ENCODE measurements around the gene GPRIN2. TPM values are rescaled to one million over a fixed set of nuclear protein-coding genes. Genes with fewer than 3 reads are reported as not detected.
A peak's percentile ranks its signal among the peaks of the same experiment; 100 is the strongest.
"Not testable (repeated sequence)": the region's sequence is repeated elsewhere in the genome, so short reads cannot be mapped to it uniquely, and the experiment has no call there.

The GPRIN2 gene
- total RNA-seq, 4 donors from 2014 or later, result 31.3 to 97.3 (median 53.1) TPM

- intact Hi-C loops (cut with DNase I; ENCODE audit: low total_unique reads), result no loop called here
- peaks cover 6% of the 10 kb centered on the region for H3K27me3 ChIP-seq
- DNase-seq, result peak; percentile 3
- no peaks in the 10 kb centered on the region for H3K36me3 ChIP-seq
- WGBS, 2 donors (ENCODE audit: low coverage in 1 of 2), result 89 to 100% methylated on average over 2 to 6 of the region's 6 CpGs
- TF ChIP-seq POLR2A (IDR thresholded peaks at IDR 0.05), result no peak
- TF ChIP-seq POLR2AphosphoS5 (IDR thresholded peaks at IDR 0.05), result no peak
- no peak for TF ChIP-seq EP300 (IDR thresholded peaks at IDR 0.05; ENCODE audit: low read depth)
- no peak for TF ChIP-seq CTCF (IDR thresholded peaks at IDR 0.05)
- H3K27ac ChIP-seq, result no peak overlapping the region
- H3K4me3 ChIP-seq, result no peak overlapping the region
- in situ Hi-C loops (cut with MboI; ENCODE audit: low pct_ligation_motif_present in 1 of 4, low pct_unique_long_range_greater_than_20kb in 1 of 4, low sequenced_read_pairs in 3 of 4), result no loop called here
- H3K9me3 ChIP-seq, result no peaks in the 10 kb centered on the region
- peaks cover 14 to 27% (median 21%) of the 10 kb centered on the region in 4 donors for H3K4me1 ChIP-seq
Observed at GRCh38 chr10:46536171-46536570, 20.3 kb downstream of the GPRIN2 start.

GRCh38 chr10:46534828-46535524 lies 21.5 kb downstream of the GPRIN2 start:
- intact Hi-C loops (cut with DNase I; ENCODE audit: low total_unique reads) (no loop called here), in situ Hi-C loops (cut with MboI; ENCODE audit: low pct_ligation_motif_present in 1 of 4, low pct_unique_long_range_greater_than_20kb in 1 of 4, low sequenced_read_pairs in 3 of 4) (no loop called here)
- Histone ChIP-seq H3K4me3 (no peak overlapping the region), H3K27me3 (peaks cover 2% of the 10 kb centered on the region), H3K36me3 (no peaks in the 10 kb centered on the region), H3K9me3 (no peaks in the 10 kb centered on the region), H3K27ac (no peak overlapping the region), H3K4me1 (peaks cover 6 to 15% (median 10%) of the 10 kb centered on the region in 4 donors)
- peak; percentile 5 for DNase-seq
- no peak for TF ChIP-seq POLR2AphosphoS5 (IDR thresholded peaks at IDR 0.05)
- no peak for TF ChIP-seq POLR2A (IDR thresholded peaks at IDR 0.05)
- no peak for TF ChIP-seq CTCF (IDR thresholded peaks at IDR 0.05)
- TF ChIP-seq EP300 (IDR thresholded peaks at IDR 0.05; ENCODE audit: low read depth), result no peak
- 78 to 94% methylated on average over 6 of the region's 6 CpGs for WGBS, 2 donors (ENCODE audit: low coverage in 1 of 2)

- H3K4me3 ChIP-seq; H3K27me3 ChIP-seq; in situ Hi-C loops (cut with MboI; ENCODE audit: low pct_ligation_motif_present in 1 of 4, low pct_unique_long_range_greater_than_20kb in 1 of 4, low sequenced_read_pairs in 3 of 4); DNase-seq; intact Hi-C loops (cut with DNase I; ENCODE audit: low total_unique reads); H3K27ac ChIP-seq; H3K36me3 ChIP-seq; H3K9me3 ChIP-seq; H3K4me1 ChIP-seq: not testable (repeated sequence)
- WGBS, 2 donors (ENCODE audit: low coverage in 1 of 2), result 40 to 66% methylated on average over 1 of the region's 1 CpG
Observed at GRCh38 chr10:46532256-46532655, 24.2 kb downstream of the GPRIN2 start.

- no peak for TF ChIP-seq POLR2A (IDR thresholded peaks at IDR 0.05)
- H3K9me3 ChIP-seq, result no peaks in the 10 kb centered on the region
- no peaks in the 10 kb centered on the region for H3K36me3 ChIP-seq
- H3K4me3 ChIP-seq, result no peak overlapping the region
- peak; percentile 5 for DNase-seq
- WGBS, 2 donors (ENCODE audit: low coverage in 1 of 2), result 88 to 89% methylated on average over 18 of the region's 18 CpGs
- intact Hi-C loops (cut with DNase I; ENCODE audit: low total_unique reads), result no loop called here
- in situ Hi-C loops (cut with MboI; ENCODE audit: low pct_ligation_motif_present in 1 of 4, low pct_unique_long_range_greater_than_20kb in 1 of 4, low sequenced_read_pairs in 3 of 4), result no loop called here
- no peaks in the 10 kb centered on the region for H3K27me3 ChIP-seq
- H3K4me1 ChIP-seq, result no peaks in the 10 kb centered on the region
- no peak overlapping the region for H3K27ac ChIP-seq
Observed at GRCh38 chr10:46530249-46531186, 25.9 kb downstream of the GPRIN2 start.

GRCh38 chr10:46529742-46530141 lies 26.7 kb downstream of the GPRIN2 start:
- peak; percentile 4 for DNase-seq
- H3K36me3 ChIP-seq; in situ Hi-C loops (cut with MboI; ENCODE audit: low pct_ligation_motif_present in 1 of 4, low pct_unique_long_range_greater_than_20kb in 1 of 4, low sequenced_read_pairs in 3 of 4); H3K27ac ChIP-seq; H3K4me1 ChIP-seq; H3K4me3 ChIP-seq; H3K9me3 ChIP-seq; intact Hi-C loops (cut with DNase I; ENCODE audit: low total_unique reads); H3K27me3 ChIP-seq: not testable (repeated sequence)
- 88 to 90% methylated on average over 7 of the region's 7 CpGs for WGBS, 2 donors (ENCODE audit: low coverage in 1 of 2)
